H9 (cell line): ENCODE measurements around the gene BABAM1. TPM values are rescaled to one million over a fixed set of nuclear protein-coding genes. Genes with fewer than 3 reads are reported as not detected.
A peak's percentile ranks its signal among the peaks of the same experiment; 100 is the strongest.

Experiments
- DNase-seq: peaks from one replicate; pipeline ENCODE4 v3.0.0-alpha.2; 2017
- H2AFZ ChIP-seq: one replicate; pipeline ENCODE4 v1.6.1; 2013; ENCODE audit warnings: mild to moderate bottlenecking, low read length, control low read depth, moderate library complexity
- H2AK5ac ChIP-seq: 2 replicates; pipeline ENCODE4 v1.6.1; 2013; ENCODE audit warnings: low read length, control low read depth, mixed read lengths; ENCODE audit not compliant: insufficient read length
- H2BK120ac ChIP-seq: one replicate; pipeline ENCODE4 v1.6.1; 2013; ENCODE audit warnings: low read depth, mild to moderate bottlenecking, low read length, control low read depth, inconsistent platforms; ENCODE audit not compliant: poor library complexity, severe bottlenecking
- H2BK12ac ChIP-seq: 2 replicates; pipeline ENCODE4 v1.6.1; 2013; ENCODE audit warnings: low read length, control low read depth, mixed read lengths, low read depth; ENCODE audit not compliant: insufficient read length
- H2BK15ac ChIP-seq: 2 replicates; pipeline ENCODE4 v1.6.1; 2013; ENCODE audit warnings: low read depth, low read length, control low read depth
- H2BK20ac ChIP-seq: one replicate; pipeline ENCODE4 v1.6.1; 2013; ENCODE audit warnings: low read depth, mild to moderate bottlenecking, low read length, control low read depth, inconsistent platforms; ENCODE audit not compliant: poor library complexity, severe bottlenecking
- H2BK5ac ChIP-seq: 2 replicates; pipeline ENCODE4 v1.6.1; 2013; ENCODE audit warnings: low read length, control low read depth, mixed read lengths; ENCODE audit not compliant: insufficient read length
- H3K14ac ChIP-seq: 2 replicates; pipeline ENCODE4 v1.6.1; 2013; ENCODE audit warnings: low read length, control low read depth; ENCODE audit not compliant: insufficient read depth
- H3K18ac ChIP-seq: 2 replicates; pipeline ENCODE4 v1.6.1; 2013; ENCODE audit warnings: low read depth, mild to moderate bottlenecking, mixed read lengths, low read length, control low read depth; ENCODE audit not compliant: insufficient read length
- H3K23ac ChIP-seq: 2 replicates; pipeline ENCODE4 v1.6.1; 2013; ENCODE audit warnings: low read length, control low read depth, mixed read lengths, low read depth; ENCODE audit not compliant: insufficient read length
- H3K23me2 ChIP-seq: 2 replicates; pipeline ENCODE4 v1.6.1; 2013; ENCODE audit warnings: low read depth, mild to moderate bottlenecking, mixed read lengths, low read length, control low read depth; ENCODE audit not compliant: insufficient read length, poor library complexity, severe bottlenecking
- H3K27ac ChIP-seq: 2 replicates; pipeline ENCODE4 v1.5.1; 2013; ENCODE audit warnings: low read length, control low read depth, mixed read lengths, low read depth; ENCODE audit not compliant: insufficient read length
- H3K27me3 ChIP-seq: 2 replicates; pipeline ENCODE4 v1.6.1; 2013; ENCODE audit warnings: low read length, control low read depth, inconsistent platforms; ENCODE audit not compliant: insufficient read depth
- H3K4ac ChIP-seq: 2 replicates; pipeline ENCODE4 v1.6.1; 2013; ENCODE audit warnings: low read depth, mild to moderate bottlenecking, control low read depth, inconsistent platforms, low read length, moderate library complexity
- H3K4me1 ChIP-seq: 2 replicates; pipeline ENCODE4 v1.6.1; 2013; ENCODE audit warnings: low read length, control low read depth, inconsistent platforms; ENCODE audit not compliant: insufficient read depth
- H3K4me2 ChIP-seq: 2 replicates; pipeline ENCODE4 v1.6.1; 2013; ENCODE audit warnings: low read length, control low read depth, mixed read lengths; ENCODE audit not compliant: insufficient read length, insufficient read depth
- H3K56ac ChIP-seq: 2 replicates; pipeline ENCODE4 v1.6.1; 2013; ENCODE audit warnings: low read depth, mild to moderate bottlenecking, mixed read lengths, low read length, control low read depth; ENCODE audit not compliant: insufficient read length
- H3K79me1 ChIP-seq: 2 replicates; pipeline ENCODE4 v1.6.1; 2013; ENCODE audit warnings: low read depth, mild to moderate bottlenecking, moderate library complexity, low read length, control low read depth, inconsistent platforms; ENCODE audit not compliant: insufficient read depth, poor library complexity, severe bottlenecking
- H3K79me2 ChIP-seq: 2 replicates; pipeline ENCODE4 v1.6.1; 2013; ENCODE audit warnings: low read length, control low read depth, inconsistent platforms; ENCODE audit not compliant: insufficient read depth
- H3K9ac ChIP-seq: 2 replicates; pipeline ENCODE4 v1.6.1; 2013; ENCODE audit warnings: low read length, control low read depth, mixed read lengths; ENCODE audit not compliant: insufficient read length; ENCODE audit errors: extremely low read depth
- H3K9me3 ChIP-seq: one replicate; pipeline ENCODE4 v1.6.1; 2013; ENCODE audit warnings: low read depth, low read length, inconsistent platforms; ENCODE audit not compliant: control insufficient read depth
- H3T11ph ChIP-seq: one replicate; pipeline ENCODE4 v1.6.1; 2013; ENCODE audit warnings: mild to moderate bottlenecking, low read length, control low read depth, inconsistent platforms
- H4K20me1 ChIP-seq: one replicate; pipeline ENCODE4 v1.6.1; 2013; ENCODE audit not compliant: control insufficient read depth, insufficient read length, insufficient read depth
- H4K5ac ChIP-seq: 2 replicates; pipeline ENCODE4 v1.6.1; 2013; ENCODE audit warnings: low read depth, mild to moderate bottlenecking, mixed read lengths, low read length, control low read depth; ENCODE audit not compliant: insufficient read length
- H4K8ac ChIP-seq: replicated peaks from 2 replicates; pipeline ENCODE4 v1.6.1; 2013; ENCODE audit warnings: low read length, control low read depth, mixed read lengths, low read depth; ENCODE audit not compliant: insufficient read length
- H4K91ac ChIP-seq: 2 replicates; pipeline ENCODE4 v1.6.1; 2013; ENCODE audit warnings: low read depth, mild to moderate bottlenecking, moderate library complexity, mixed read lengths, low read length, control low read depth; ENCODE audit not compliant: insufficient read length
- H3K27ac Mint-ChIP-seq, 3 experiments: 2 replicates in 2 of 3; 3 replicates in 1 of 3; pipeline ENCODE4 v1.8.0; 2020 to 2021; ENCODE audit warnings: mixed read lengths in 3 of 3, mild to moderate bottlenecking in 1 of 3, moderate library complexity in 1 of 3
- H3K27me3 Mint-ChIP-seq: 2 replicates; pipeline ENCODE4 v1.8.0; 2021; ENCODE audit warnings: low read depth, mild to moderate bottlenecking, moderate library complexity, mixed read lengths
- H3K36me3 Mint-ChIP-seq, 3 experiments: 2 replicates in 2 of 3; 3 replicates in 1 of 3; pipeline ENCODE4 v1.8.0; 2020 to 2021; ENCODE audit warnings: low read depth in 3 of 3, mixed read lengths in 3 of 3; ENCODE audit not compliant: insufficient read depth in 1 of 3
- H3K4me1 Mint-ChIP-seq, 2 experiments: 2 replicates each; pipeline ENCODE4 v1.8.0; 2020; ENCODE audit warnings: mixed read lengths in 2 of 2
- H3K4me3 Mint-ChIP-seq, 2 experiments: 2 replicates in 1 of 2; 3 replicates in 1 of 2; pipeline ENCODE4 v1.8.0; 2020 to 2021; ENCODE audit warnings: mild to moderate bottlenecking in 2 of 2, mixed read lengths in 2 of 2, moderate library complexity in 1 of 2
- H3K9me3 Mint-ChIP-seq, 2 experiments: 2 replicates in 1 of 2; 3 replicates in 1 of 2; pipeline ENCODE4 v1.8.0; 2020; ENCODE audit warnings: mild to moderate bottlenecking in 2 of 2, mixed read lengths in 2 of 2, moderate library complexity in 1 of 2
- WGBS: extraction: QIAGEN DNeasy Blood & Tissue Kit; methylation state at CpG from one replicate; pipeline ENCODE4 v1.1.7; 2013; ENCODE audit warnings: missing lambda C conversion rate, low lambda C conversion rate, mixed read lengths; ENCODE audit not compliant: insufficient read length; ENCODE audit errors: extremely low coverage; 5-methylcytosine and 5-hydroxymethylcytosine counted together
- total RNA-seq: library from RNA; stranded (reverse); gene quantifications from 2 replicates; pipeline ENCODE4 v1.2.1, GENCODE V29; 2021
- TF ChIP-seq, protein P1 (sequence below): fragments of 200-600 bp; sonication (generic); conservative IDR thresholded peaks from 3 replicates; pipeline ENCODE4 v1.8.0; 2021; ENCODE audit warnings: antibody characterized with exemption, mild to moderate bottlenecking

The BABAM1 gene
- total RNA-seq, 1 experiment from 2014 or later = 130 TPM

DNA sequence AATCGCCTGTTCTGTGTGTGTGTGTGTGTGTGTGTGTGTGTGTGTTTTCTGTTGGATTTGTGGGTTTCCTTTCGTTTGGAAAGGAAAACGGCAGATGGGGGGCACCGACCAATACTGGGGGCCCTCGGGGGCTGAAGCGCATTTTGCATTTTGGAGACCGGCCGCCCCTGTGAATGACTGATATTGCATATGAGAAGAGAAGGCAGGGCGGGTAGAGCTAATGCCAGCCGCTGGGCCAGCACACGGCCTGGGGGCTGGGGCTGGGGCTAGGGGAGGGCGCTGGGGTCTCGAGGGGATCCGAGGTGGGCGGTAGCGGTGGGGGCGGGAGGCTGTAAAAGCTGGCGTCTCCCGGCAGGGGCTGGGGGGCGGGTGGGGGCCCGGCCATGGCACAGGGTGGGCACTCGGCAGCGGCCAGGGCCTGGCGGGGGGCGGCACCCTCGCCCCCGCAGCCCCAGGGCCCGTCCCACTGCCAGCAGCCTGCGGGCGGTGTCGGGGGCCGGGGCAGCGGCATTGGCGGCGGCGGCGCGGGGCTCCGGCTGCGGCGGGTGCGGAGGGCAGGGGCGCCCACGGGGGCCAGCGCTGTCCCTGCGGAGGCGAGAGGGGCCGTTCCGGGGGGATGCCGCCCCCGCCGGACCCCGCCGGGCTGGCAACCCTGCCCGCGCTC lies 56.2 kb downstream of the BABAM1 start:
- H3T11ph ChIP-seq = no peak overlapping the region
- no peak overlapping the region for H3K18ac ChIP-seq
- Mint-ChIP-seq H3K27me3 (peaks cover 2% of the 10 kb centered on the region; the same call in 1 of the 2 replicates), H3K27ac (peak overlapping the region in 2 of 3 experiments; percentile 52 to 80; a peak in 2 of 7 replicates), H3K36me3 (peaks cover 12 to 49% (median 28%) of the 10 kb centered on the region in 3 experiments), H3K4me1 (peaks cover 6 to 16% of the 10 kb centered on the region in 2 experiments), H3K4me3 (no peak overlapping the region), H3K9me3 (no peaks in the 10 kb centered on the region)
- no peaks in the 10 kb centered on the region for H3K9me3 ChIP-seq
- H4K91ac ChIP-seq = no peak overlapping the region
- no peak overlapping the region for H2AFZ ChIP-seq
- H3K14ac ChIP-seq = no peak overlapping the region
- H3K23me2 ChIP-seq = peaks cover 5% of the 10 kb centered on the region
- H3K27ac ChIP-seq = no peak overlapping the region
- no peak overlapping the region for H3K56ac ChIP-seq
- H2BK12ac ChIP-seq = no peak overlapping the region
- no CpG with 5 or more reads among the region's 56 CpGs for WGBS
- no peak overlapping the region for H2BK15ac ChIP-seq
- no peak overlapping the region for H2BK5ac ChIP-seq
- TF ChIP-seq, protein P1, sequence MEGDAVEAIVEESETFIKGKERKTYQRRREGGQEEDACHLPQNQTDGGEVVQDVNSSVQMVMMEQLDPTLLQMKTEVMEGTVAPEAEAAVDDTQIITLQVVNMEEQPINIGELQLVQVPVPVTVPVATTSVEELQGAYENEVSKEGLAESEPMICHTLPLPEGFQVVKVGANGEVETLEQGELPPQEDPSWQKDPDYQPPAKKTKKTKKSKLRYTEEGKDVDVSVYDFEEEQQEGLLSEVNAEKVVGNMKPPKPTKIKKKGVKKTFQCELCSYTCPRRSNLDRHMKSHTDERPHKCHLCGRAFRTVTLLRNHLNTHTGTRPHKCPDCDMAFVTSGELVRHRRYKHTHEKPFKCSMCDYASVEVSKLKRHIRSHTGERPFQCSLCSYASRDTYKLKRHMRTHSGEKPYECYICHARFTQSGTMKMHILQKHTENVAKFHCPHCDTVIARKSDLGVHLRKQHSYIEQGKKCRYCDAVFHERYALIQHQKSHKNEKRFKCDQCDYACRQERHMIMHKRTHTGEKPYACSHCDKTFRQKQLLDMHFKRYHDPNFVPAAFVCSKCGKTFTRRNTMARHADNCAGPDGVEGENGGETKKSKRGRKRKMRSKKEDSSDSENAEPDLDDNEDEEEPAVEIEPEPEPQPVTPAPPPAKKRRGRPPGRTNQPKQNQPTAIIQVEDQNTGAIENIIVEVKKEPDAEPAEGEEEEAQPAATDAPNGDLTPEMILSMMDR = no peak
- H3K4ac ChIP-seq = no peak overlapping the region
- H2AK5ac ChIP-seq = no peak overlapping the region
- H2BK120ac ChIP-seq = no peak overlapping the region
- no peak overlapping the region for H3K23ac ChIP-seq
- H3K79me2 ChIP-seq = no peaks in the 10 kb centered on the region
- no peak overlapping the region for H3K9ac ChIP-seq
- no peaks in the 10 kb centered on the region for H3K79me1 ChIP-seq
- no peak overlapping the region for H4K5ac ChIP-seq
- no peak overlapping the region for H4K8ac ChIP-seq
- H3K4me1 ChIP-seq = no peaks in the 10 kb centered on the region
- no peaks in the 10 kb centered on the region for H4K20me1 ChIP-seq
- H2BK20ac ChIP-seq = no peak overlapping the region
- DNase-seq = no peak
- no peaks in the 10 kb centered on the region for H3K27me3 ChIP-seq
- H3K4me2 ChIP-seq = no peak overlapping the region
